ENCODE measurements around the gene CGB3. TPM values are rescaled to one million over a fixed set of nuclear protein-coding genes. Genes with fewer than 3 reads are reported as not detected.
"Not testable (repeated sequence)": the region's sequence is repeated elsewhere in the genome, so short reads cannot be mapped to it uniquely, and the experiment has no call there.

CGB3 gene
- total RNA-seq, 1 donor from 2014 or later = not detected

DNA sequence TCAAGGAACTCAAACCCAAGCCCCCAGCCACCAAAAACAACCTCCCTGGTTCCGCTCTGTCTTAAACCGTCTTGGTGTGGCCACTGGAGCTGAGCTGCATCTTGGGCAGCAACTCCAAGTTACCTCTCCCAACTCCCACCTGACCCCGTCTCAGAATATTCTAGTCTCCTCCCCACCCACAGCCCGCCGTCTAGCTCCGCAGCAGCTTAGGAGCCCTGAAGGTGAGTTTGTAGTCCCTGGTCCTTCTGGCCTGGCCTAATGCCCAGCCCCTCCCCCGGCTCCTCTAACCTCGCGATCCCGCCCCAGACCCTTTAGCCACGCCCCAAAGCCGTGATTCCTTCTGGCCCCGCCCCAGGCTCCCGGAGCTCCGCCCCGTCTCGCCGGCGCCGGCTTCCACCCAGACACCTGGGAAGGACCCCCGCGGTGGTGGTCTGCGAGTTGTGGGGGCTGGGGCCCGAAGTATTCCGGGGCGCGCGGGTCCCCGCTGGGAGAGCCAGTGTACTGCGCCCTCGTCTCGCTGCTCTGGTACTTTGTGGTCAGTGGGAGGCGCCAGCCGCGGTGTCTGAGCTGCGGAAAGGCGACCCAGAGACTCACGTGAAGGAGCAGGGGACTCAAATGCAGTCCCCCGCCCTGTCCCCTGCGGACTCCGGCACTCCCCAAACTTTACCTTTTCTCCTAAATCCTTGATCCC lies 4.7 kb downstream of the CGB3 start:
- H3F3A ChIP-seq (ENCODE audit: low read depth) = peaks cover 21% of the 10 kb centered on the region
- H3K27ac ChIP-seq = no peak overlapping the region
- no peak overlapping the region for H3K4me2 ChIP-seq
- Mint-ChIP-seq H3K27me3 (ENCODE audit: insufficient read depth, low read depth) (peaks cover 29% of the 10 kb centered on the region), H3K4me1 (peaks cover 19% of the 10 kb centered on the region), H3K36me3 (peaks cover 3% of the 10 kb centered on the region), H3K9me3 (peaks cover 2% of the 10 kb centered on the region), H3K4me3 (peak overlapping the region; percentile 46), H3K27ac (peak overlapping the region; percentile 11)
- H3K79me2 ChIP-seq (ENCODE audit: low read depth) = no peaks in the 10 kb centered on the region
- H3K9ac ChIP-seq = no peak overlapping the region
- no peak overlapping the region for H2AFZ ChIP-seq (replicated peaks)
- DNase-seq (ENCODE audit: low spot score) = peak; percentile 77
- H3K4me3 ChIP-seq = peak overlapping the region; percentile 31
- H3K36me3 ChIP-seq = no peaks in the 10 kb centered on the region
- no peaks in the 10 kb centered on the region for H3K9me3 ChIP-seq (ENCODE audit: low read depth)
- H3K27me3 ChIP-seq = peaks cover 52% of the 10 kb centered on the region
- TF ChIP-seq EZH2 (IDR thresholded peaks at IDR 0.05) = no peak
- TF ChIP-seq EZH2phosphoT487 (IDR thresholded peaks at IDR 0.05) = no peak
- TF ChIP-seq, protein P1, sequence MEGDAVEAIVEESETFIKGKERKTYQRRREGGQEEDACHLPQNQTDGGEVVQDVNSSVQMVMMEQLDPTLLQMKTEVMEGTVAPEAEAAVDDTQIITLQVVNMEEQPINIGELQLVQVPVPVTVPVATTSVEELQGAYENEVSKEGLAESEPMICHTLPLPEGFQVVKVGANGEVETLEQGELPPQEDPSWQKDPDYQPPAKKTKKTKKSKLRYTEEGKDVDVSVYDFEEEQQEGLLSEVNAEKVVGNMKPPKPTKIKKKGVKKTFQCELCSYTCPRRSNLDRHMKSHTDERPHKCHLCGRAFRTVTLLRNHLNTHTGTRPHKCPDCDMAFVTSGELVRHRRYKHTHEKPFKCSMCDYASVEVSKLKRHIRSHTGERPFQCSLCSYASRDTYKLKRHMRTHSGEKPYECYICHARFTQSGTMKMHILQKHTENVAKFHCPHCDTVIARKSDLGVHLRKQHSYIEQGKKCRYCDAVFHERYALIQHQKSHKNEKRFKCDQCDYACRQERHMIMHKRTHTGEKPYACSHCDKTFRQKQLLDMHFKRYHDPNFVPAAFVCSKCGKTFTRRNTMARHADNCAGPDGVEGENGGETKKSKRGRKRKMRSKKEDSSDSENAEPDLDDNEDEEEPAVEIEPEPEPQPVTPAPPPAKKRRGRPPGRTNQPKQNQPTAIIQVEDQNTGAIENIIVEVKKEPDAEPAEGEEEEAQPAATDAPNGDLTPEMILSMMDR (IDR thresholded peaks at IDR 0.05) = peak; percentile 44
- peaks cover 8% of the 10 kb centered on the region for H4K20me1 ChIP-seq (ENCODE audit: low read depth)
- H3K4me1 ChIP-seq = peaks cover 12% of the 10 kb centered on the region

DNA sequence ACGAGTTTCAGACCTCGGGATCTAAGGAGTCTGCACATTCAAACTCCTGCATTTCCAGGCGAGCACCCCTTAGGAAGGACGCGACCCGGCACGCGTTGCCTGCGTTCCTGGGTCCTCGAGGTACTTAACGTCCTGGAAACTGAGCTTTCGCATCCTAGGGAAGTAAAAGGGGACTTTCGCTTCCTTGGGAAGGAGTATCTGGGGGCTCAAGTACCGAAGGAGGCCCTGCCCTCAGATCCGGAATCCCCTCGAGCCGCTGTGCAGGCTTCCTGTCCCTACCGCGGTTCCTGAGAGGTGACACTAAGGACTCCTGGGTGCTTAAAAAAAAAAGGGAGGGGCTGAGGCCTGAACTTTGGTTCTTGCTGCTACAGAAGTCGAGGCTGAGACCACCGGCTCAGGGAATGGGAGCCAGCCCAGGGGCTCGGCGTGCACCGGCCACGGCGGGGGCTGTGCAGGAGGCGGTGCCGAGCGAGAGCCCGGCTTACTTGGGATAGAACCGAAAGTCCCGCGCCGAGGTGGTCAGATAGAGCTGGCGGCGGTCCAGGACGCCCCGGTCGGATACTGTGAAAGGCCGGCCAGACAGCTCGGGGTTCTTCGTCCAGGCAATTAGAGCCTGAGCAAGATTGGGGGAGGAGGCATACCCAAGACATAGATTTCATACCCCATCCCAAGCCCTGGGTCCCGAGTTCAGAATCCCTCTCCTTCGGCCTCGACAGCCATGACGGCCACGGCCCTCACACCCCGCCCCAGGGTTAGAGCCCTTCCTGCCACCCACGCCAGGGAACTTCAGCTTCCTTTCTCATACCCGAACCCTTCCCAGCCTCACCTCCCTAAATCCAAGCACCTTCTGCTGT lies 5.5 kb downstream of the CGB3 start:
- peak; percentile 70 for TF ChIP-seq EZH2 (IDR thresholded peaks at IDR 0.05)
- TF ChIP-seq EZH2phosphoT487 (IDR thresholded peaks at IDR 0.05) = peak; percentile 63
- peaks cover 12% of the 10 kb centered on the region for H3K4me1 ChIP-seq
- peaks cover 52% of the 10 kb centered on the region for H3K27me3 ChIP-seq
- H3K9me3 Mint-ChIP-seq; H3K9me3 ChIP-seq (ENCODE audit: low read depth); H3K36me3 Mint-ChIP-seq; H3K4me3 Mint-ChIP-seq; H2AFZ ChIP-seq (replicated peaks); H3K36me3 ChIP-seq; H3K27ac ChIP-seq; H4K20me1 ChIP-seq (ENCODE audit: low read depth); H3K9ac ChIP-seq; H3K79me2 ChIP-seq (ENCODE audit: low read depth): not testable (repeated sequence)
- peak overlapping the region; percentile 56 for H3K4me3 ChIP-seq
- Mint-ChIP-seq H3K27me3 (ENCODE audit: insufficient read depth, low read depth) (peaks cover 29% of the 10 kb centered on the region), H3K27ac (peak overlapping the region; percentile 11), H3K4me1 (peaks cover 19% of the 10 kb centered on the region)
- DNase-seq (ENCODE audit: low spot score) = peak; percentile 21
- peak overlapping the region; percentile 92 for H3K4me2 ChIP-seq
- H3F3A ChIP-seq (ENCODE audit: low read depth) = peaks cover 21% of the 10 kb centered on the region

DNA sequence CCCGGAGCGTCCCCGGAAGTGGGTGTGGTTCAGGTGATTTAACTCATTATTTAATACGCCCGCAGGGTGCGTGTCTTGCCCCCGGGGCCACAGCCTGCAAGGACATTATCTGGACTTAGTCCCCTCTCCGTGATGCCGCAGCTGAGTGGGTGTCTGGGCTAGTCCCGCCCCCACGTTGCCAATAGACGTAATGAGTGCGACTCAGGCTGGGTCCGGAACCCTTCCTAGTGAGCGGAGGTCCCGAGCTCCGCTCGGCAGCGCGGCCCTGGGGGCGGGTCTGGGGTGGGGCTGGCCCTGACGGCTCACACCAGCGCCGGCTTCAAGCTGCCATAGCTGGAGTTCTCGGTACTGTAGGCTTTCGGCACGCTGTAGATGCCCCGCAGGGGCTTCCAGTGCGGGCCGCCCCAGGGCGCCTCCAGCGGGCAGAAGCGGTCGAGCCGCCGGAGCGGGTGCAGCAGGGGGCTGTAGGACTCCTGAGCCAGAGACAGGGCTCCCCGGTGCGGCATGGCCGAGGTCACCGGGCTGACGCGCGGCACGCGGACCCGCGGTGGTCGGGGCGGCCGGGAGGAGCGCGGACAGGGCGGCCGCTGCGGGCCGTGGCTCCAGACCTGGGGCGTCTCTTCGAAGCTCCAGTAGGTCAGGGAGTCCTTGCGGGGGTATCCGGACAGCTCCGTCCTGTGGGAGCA lies 6.3 kb downstream of the CGB3 start:
- H3K27ac ChIP-seq = no peak overlapping the region
- Mint-ChIP-seq H3K4me1 (peaks cover 19% of the 10 kb centered on the region), H3K27me3 (ENCODE audit: insufficient read depth, low read depth) (peaks cover 29% of the 10 kb centered on the region), H3K9me3 (peaks cover 2% of the 10 kb centered on the region), H3K4me3 (no peak overlapping the region), H3K36me3 (peaks cover 6% of the 10 kb centered on the region), H3K27ac (no peak overlapping the region)
- peaks cover 21% of the 10 kb centered on the region for H3F3A ChIP-seq (ENCODE audit: low read depth)
- H3K36me3 ChIP-seq = no peaks in the 10 kb centered on the region
- TF ChIP-seq EZH2phosphoT487 (IDR thresholded peaks at IDR 0.05) (peak; percentile 65), EZH2 (IDR thresholded peaks at IDR 0.05) (peak; percentile 75)
- TF ChIP-seq, protein P1 (IDR thresholded peaks at IDR 0.05) = peak; percentile 49
- peaks cover 8% of the 10 kb centered on the region for H4K20me1 ChIP-seq (ENCODE audit: low read depth)
- DNase-seq (ENCODE audit: low spot score) = peak; percentile 79
- H3K9ac ChIP-seq = no peak overlapping the region
- no peaks in the 10 kb centered on the region for H3K79me2 ChIP-seq (ENCODE audit: low read depth)
- H3K4me3 ChIP-seq = peak overlapping the region; percentile 56
- peaks cover 12% of the 10 kb centered on the region for H3K4me1 ChIP-seq
- peak overlapping the region; percentile 92 for H3K4me2 ChIP-seq
- H2AFZ ChIP-seq (replicated peaks) = no peak overlapping the region
- peaks cover 52% of the 10 kb centered on the region for H3K27me3 ChIP-seq
- no peaks in the 10 kb centered on the region for H3K9me3 ChIP-seq (ENCODE audit: low read depth)
